SK-N-SH (cell line): ENCODE measurements around the gene COL23A1. TPM values are rescaled to one million over a fixed set of nuclear protein-coding genes. Genes with fewer than 3 reads are reported as not detected.

Experiments used
- CTCF ChIA-PET: fragments of 300-600, 350-600 bp; formaldehyde crosslinking; extraction: SDS; loops from one replicate; lab custom pipeline; 2021; lab: Yijun Ruan, JAX
- POLR2A ChIA-PET: fragments of 350-600 bp; sonication (Branson Sonifier 250); formaldehyde crosslinking; extraction: SDS; loops from one replicate; lab custom pipeline; 2020; ENCODE audit warnings: antibody characterized with exemption, inconsistent platforms; lab: Yijun Ruan, JAX
- DNase-seq: peaks from one replicate; pipeline ENCODE4 v3.0.0; 2012
- H2AFZ ChIP-seq: fragments of 200-600 bp; sonication (generic); 2 replicates; pipeline ENCODE4 v1.8.1; 2016; ENCODE audit warnings: antibody characterized with exemption, mild to moderate bottlenecking, low read depth
- H3F3A ChIP-seq: fragments of 200-600 bp; sonication (generic); replicated peaks from 2 replicates; pipeline ENCODE3; 2016; ENCODE audit warnings: antibody characterized with exemption, mild to moderate bottlenecking; ENCODE audit not compliant: insufficient read depth
- H3K27ac ChIP-seq, 2 experiments: fragments of 200-500 bp in 1 of 2; fragments of 200-600 bp in 1 of 2; sonication (Bioruptor generic) in 1 of 2; sonication (generic), shearing (Covaris generic) in 1 of 2; 2 replicates each; pipeline versions ENCODE4 v1.5.1 to v1.6.1; 2014 to 2016; ENCODE audit warnings: low read depth in 2 of 2, inconsistent platforms in 1 of 2, low read length in 1 of 2, mild to moderate bottlenecking in 1 of 2, mixed read lengths in 1 of 2
- H3K27me3 ChIP-seq: fragments of 200-600 bp; sonication (generic), shearing (Covaris generic); 2 replicates; pipeline ENCODE4 v1.6.1; 2016; ENCODE audit warnings: mixed run types; ENCODE audit not compliant: insufficient read depth
- H3K36me3 ChIP-seq, 2 experiments: fragments of 200-500 bp in 1 of 2; fragments of 200-600 bp in 1 of 2; sonication (Bioruptor generic) in 1 of 2; sonication (generic) in 1 of 2; replicated peaks in 1 of 2; 2 replicates each; pipeline versions ENCODE3 to v1.5.1; 2014 to 2016; ENCODE audit warnings: low read length in 1 of 2, mild to moderate bottlenecking in 1 of 2; ENCODE audit not compliant: insufficient read depth in 2 of 2, control insufficient read depth in 1 of 2
- H3K4me1 ChIP-seq, 2 experiments: fragments of 200-500 bp in 1 of 2; fragments of 200-600 bp in 1 of 2; sonication (Bioruptor generic) in 1 of 2; sonication (generic), shearing (Covaris generic) in 1 of 2; 2 replicates each; pipeline versions ENCODE4 v1.5.1 to v1.6.1; 2014 to 2016; ENCODE audit warnings: low read depth in 1 of 2, low read length in 1 of 2, mixed run types in 1 of 2; ENCODE audit not compliant: insufficient read depth in 2 of 2, control insufficient read depth in 1 of 2
- H3K4me2 ChIP-seq: fragments of 200-600 bp; sonication (generic), shearing (Covaris generic); 2 replicates; pipeline ENCODE4 v1.6.1; 2017; ENCODE audit warnings: mixed run types
- H3K4me3 ChIP-seq, 2 experiments: fragments of 200-500 bp in 1 of 2; fragments of 200-600 bp in 1 of 2; sonication (Bioruptor generic) in 1 of 2; sonication (generic), shearing (Covaris generic) in 1 of 2; 2 replicates each; pipeline versions ENCODE4 v1.5.1 to v1.8.1; 2014 to 2016; ENCODE audit warnings: low read depth in 2 of 2, inconsistent platforms in 1 of 2, low read length in 1 of 2, mild to moderate bottlenecking in 1 of 2, mixed read lengths in 1 of 2, moderate library complexity in 1 of 2
- H3K79me2 ChIP-seq: fragments of 200-600 bp; sonication (generic); 2 replicates; pipeline ENCODE4 v1.8.1; 2017; ENCODE audit warnings: mild to moderate bottlenecking; ENCODE audit not compliant: insufficient read depth
- H3K9ac ChIP-seq: fragments of 200-600 bp; sonication (generic); 2 replicates; pipeline ENCODE4 v1.6.1; 2017; ENCODE audit warnings: mixed run types
- H3K9me2 ChIP-seq: fragments of 200-600 bp; sonication (generic); 2 replicates; pipeline ENCODE4 v1.6.1; 2017; ENCODE audit warnings: mixed run types
- H3K9me3 ChIP-seq: fragments of 200-600 bp; sonication (generic); 2 replicates; pipeline ENCODE4 v1.6.1; 2017; ENCODE audit warnings: mixed run types, mild to moderate bottlenecking, moderate library complexity
- H4K20me1 ChIP-seq: fragments of 200-600 bp; sonication (generic); 2 replicates; pipeline ENCODE4 v1.6.1; 2017; ENCODE audit warnings: mild to moderate bottlenecking, mixed run types; ENCODE audit not compliant: insufficient read depth
- CHD2 ChIP-seq: fragments of 150-350 bp; IDR thresholded peaks from 2 replicates; pipeline ENCODE4 v1.6.1; 2018; ENCODE audit warnings: low read length; ENCODE audit not compliant: partially characterized antibody
- EP300 ChIP-seq, 2 experiments: IDR thresholded peaks; 2 replicates each; pipeline versions ENCODE4 v1.4.0 to v1.6.1; 2012; ENCODE audit warnings: borderline replicate concordance in 1 of 2, low read depth in 1 of 2, low read length in 1 of 2
- FOSL2 ChIP-seq: IDR thresholded peaks from 2 replicates; pipeline ENCODE4 v1.4.0; 2012; ENCODE audit warnings: low read depth, mild to moderate bottlenecking, moderate library complexity, borderline replicate concordance
- FOXJ3 ChIP-seq: sonication (generic); formaldehyde crosslinking; IDR thresholded peaks from 2 replicates; pipeline ENCODE4 v1.5.1; 2020; ENCODE audit warnings: mild to moderate bottlenecking, missing genetic modification reagents
- FOXM1 ChIP-seq: IDR thresholded peaks from 2 replicates; pipeline ENCODE4 v1.4.0; 2012; ENCODE audit warnings: low read depth, mild to moderate bottlenecking
- MXI1 ChIP-seq: IDR thresholded peaks from 2 replicates; pipeline ENCODE4 v1.6.1; 2012; ENCODE audit warnings: mild to moderate bottlenecking, low read depth, low read length, improper control_type of control experiment
- NRF1 ChIP-seq: IDR thresholded peaks from 2 replicates; pipeline ENCODE4 v1.6.1; 2012; ENCODE audit warnings: low read depth, mild to moderate bottlenecking, low read length
- POLR2AphosphoS5 ChIP-seq: IDR thresholded peaks from 2 replicates; pipeline ENCODE4 v1.6.1; 2012; ENCODE audit warnings: low read depth, low read length
- RCOR1 ChIP-seq: fragments of 150-350 bp; IDR thresholded peaks from 2 replicates; pipeline ENCODE4 v1.6.1; 2017; ENCODE audit warnings: antibody characterized with exemption, low read length
- RFX5 ChIP-seq: IDR thresholded peaks from 2 replicates; pipeline ENCODE4 v1.6.1; 2012; ENCODE audit warnings: mild to moderate bottlenecking, improper control_type of control experiment, low read length
- SIN3A ChIP-seq: IDR thresholded peaks from 2 replicates; pipeline ENCODE4 v1.6.1; 2012; ENCODE audit warnings: low read depth, mild to moderate bottlenecking, low read length, moderate library complexity, borderline replicate concordance
- SMC3 ChIP-seq: IDR thresholded peaks from 2 replicates; pipeline ENCODE4 v1.6.1; 2012; ENCODE audit warnings: low read depth, low read length, improper control_type of control experiment
- TEAD4 ChIP-seq: IDR thresholded peaks from 2 replicates; pipeline ENCODE4 v1.4.0; 2012; ENCODE audit warnings: mild to moderate bottlenecking, borderline replicate concordance; ENCODE audit not compliant: insufficient read depth
- USF2 ChIP-seq: fragments of 150-350 bp; IDR thresholded peaks from 2 replicates; pipeline ENCODE4 v1.6.1; 2017; ENCODE audit warnings: antibody characterized with exemption, low read length, low read depth, borderline replicate concordance
- YY1 ChIP-seq: IDR thresholded peaks from 2 replicates; pipeline ENCODE4 v1.4.0; 2012; ENCODE audit warnings: low read depth, mild to moderate bottlenecking
- ZBTB33 ChIP-seq: IDR thresholded peaks from 2 replicates; pipeline ENCODE4 v1.4.0; 2012; ENCODE audit warnings: low read depth, borderline replicate concordance
- WGBS: methylation state at CpG from one replicate; pipeline ENCODE4 v1.1.6; 2017; ENCODE audit warnings: low lambda C conversion rate; 5-methylcytosine and 5-hydroxymethylcytosine counted together
- polyA plus RNA-seq, 3 experiments: library from polyadenylated mRNA; depleted of rRNA; stranded (reverse); fragments of >200 nt; gene quantifications; 2 replicates each; pipeline ENCODE4 v1.2.3, GENCODE V29; 2012
- TF ChIP-seq, protein P1 (sequence below): IDR thresholded peaks from 2 replicates; pipeline ENCODE4 v1.4.0; 2012; ENCODE audit warnings: low read depth

The COL23A1 gene
- polyA plus RNA-seq, 1 of the 3 experiments (the other 2 are of a cell fraction): 0.10 TPM

DNA sequence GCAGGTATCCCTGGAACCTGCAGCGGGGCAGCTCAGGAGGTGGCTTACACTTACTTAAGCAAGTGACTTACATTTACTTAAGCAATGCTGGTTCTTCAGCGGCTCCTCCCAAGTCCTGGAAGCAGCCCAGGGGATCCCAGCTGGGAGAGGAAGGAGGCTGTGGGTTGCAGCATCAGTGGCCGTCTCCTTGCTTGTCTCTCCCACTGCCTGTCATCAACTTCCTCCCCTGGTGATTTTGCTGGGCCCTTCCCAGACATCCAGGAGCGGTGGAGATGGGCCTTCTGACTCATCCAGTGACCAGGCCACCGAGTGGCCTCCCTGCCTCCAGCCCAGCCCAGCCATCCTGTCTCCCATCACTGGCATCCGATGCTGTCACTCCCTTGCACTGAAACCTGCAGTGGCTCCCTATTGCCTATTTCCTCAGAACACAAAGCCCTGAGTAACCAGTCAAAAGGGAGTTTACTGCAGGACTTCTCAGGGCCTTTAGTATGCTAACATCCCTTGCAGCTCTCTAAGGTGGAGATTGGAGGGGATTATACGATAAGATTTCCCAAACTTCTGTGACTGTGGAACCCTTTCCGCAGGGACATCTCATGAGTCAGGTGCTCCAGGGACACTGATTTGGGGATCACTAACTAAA lies 201.7 kb downstream of the COL23A1 start:
- peak; percentile 20 for DNase-seq
- H3K9me2 ChIP-seq: no peaks in the 10 kb centered on the region
- H3K9me3 ChIP-seq: no peaks in the 10 kb centered on the region
- no peak overlapping the region for H2AFZ ChIP-seq
- H3K36me3 ChIP-seq: no peaks in the 10 kb centered on the region
- WGBS: 45% methylated on average over 7 of the region's 8 CpGs
- TF ChIP-seq ZBTB33 (no peak), SIN3A (no peak), SMC3 (no peak), MXI1 (no peak), FOXJ3 (CRISPR knock-in tag) (no peak), EP300 (IDR thresholded peaks at IDR 0.05; ENCODE audit: borderline replicate concordance in 1 of 2, low read depth in 1 of 2, low read length in 1 of 2) (no peak), NRF1 (no peak), USF2 (no peak), FOSL2 (no peak)
- no peaks in the 10 kb centered on the region for H4K20me1 ChIP-seq
- POLR2A ChIA-PET: interaction anchor here (0.8 to 1.6 kb wide), 4 partner anchors 11 to 167 kb away, joined by 3 to 8 read pairs (median 4); no protein-coding TSS in a partner anchor
- CTCF ChIA-PET: interaction anchor here (0.6 to 2.7 kb wide), 11 partner anchors 10 to 202 kb away, joined by 3 to 13 read pairs (median 3); no protein-coding TSS in a partner anchor
- H3K79me2 ChIP-seq: no peaks in the 10 kb centered on the region
- H3K27me3 ChIP-seq: no peaks in the 10 kb centered on the region
- H3F3A ChIP-seq: no peaks in the 10 kb centered on the region
- no peak overlapping the region for H3K4me2 ChIP-seq
- peaks cover 0 to 82% of the 10 kb centered on the region in 2 experiments; a peak in 1 of 4 replicates for H3K4me1 ChIP-seq
- no peak overlapping the region for H3K9ac ChIP-seq
- no peak overlapping the region for H3K4me3 ChIP-seq
- H3K27ac ChIP-seq: peak overlapping the region in 1 of 2 experiments; percentile 96; a peak in 2 of 4 replicates

- H3K36me3 ChIP-seq: no peaks in the 10 kb centered on the region
- H3K27me3 ChIP-seq: no peaks in the 10 kb centered on the region
- no peak overlapping the region for H3K4me2 ChIP-seq
- H3F3A ChIP-seq: no peaks in the 10 kb centered on the region
- H2AFZ ChIP-seq: no peak overlapping the region
- H3K79me2 ChIP-seq: no peaks in the 10 kb centered on the region
- H3K4me3 ChIP-seq: no peak overlapping the region
- peak; percentile 25 for DNase-seq
- CTCF ChIA-PET: interaction anchor here (1.0 to 2.7 kb wide), 5 partner anchors 11 to 108 kb away, joined by 3 to 10 read pairs (median 3); no protein-coding TSS in a partner anchor
- no peaks in the 10 kb centered on the region for H4K20me1 ChIP-seq
- POLR2A ChIA-PET: no interaction called here
- no peaks in the 10 kb centered on the region for H3K9me2 ChIP-seq
- H3K27ac ChIP-seq: peak overlapping the region in 1 of 2 experiments; percentile 96; a peak in 1 of 4 replicates
- H3K9me3 ChIP-seq: no peaks in the 10 kb centered on the region
- H3K4me1 ChIP-seq: peaks cover 0 to 85% of the 10 kb centered on the region in 2 experiments; a peak in 1 of 4 replicates
- WGBS: 59% methylated on average over 7 of the region's 7 CpGs
- no peak overlapping the region for H3K9ac ChIP-seq
- TF ChIP-seq POLR2AphosphoS5 (no peak), ZBTB33 (no peak), SIN3A (no peak), RFX5 (no peak), FOXM1 (no peak), TEAD4 (no peak), YY1 (no peak), CHD2 (no peak), RCOR1 (no peak), SMC3 (no peak)
- TF ChIP-seq, protein P1, sequence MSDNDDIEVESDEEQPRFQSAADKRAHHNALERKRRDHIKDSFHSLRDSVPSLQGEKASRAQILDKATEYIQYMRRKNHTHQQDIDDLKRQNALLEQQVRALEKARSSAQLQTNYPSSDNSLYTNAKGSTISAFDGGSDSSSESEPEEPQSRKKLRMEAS: no peak
These were observed 202.4 kb downstream of the COL23A1 start for GRCh38 chr5:178387856-178388190.
